Measurements from ENCODE around the gene MS4A3. TPM values are rescaled to one million over a fixed set of nuclear protein-coding genes. Genes with fewer than 3 reads are reported as not detected.
"Not testable (repeated sequence)": the region's sequence is repeated elsewhere in the genome, so short reads cannot be mapped to it uniquely, and the experiment has no call there.

Gene MS4A3
- total RNA-seq, 1 donor from 2014 or later, result not detected

- peaks cover 5% of the 10 kb centered on the region for H3K9me3 ChIP-seq (replicated peaks)
- intact Hi-C loops (cut with micrococcal nuclease), result no loop called here
- no peak overlapping the region for H3K27ac ChIP-seq (replicated peaks)
- no peak overlapping the region for H3K4me3 ChIP-seq
- TF ChIP-seq CTCF (IDR thresholded peaks at IDR 0.05; ENCODE audit: borderline replicate concordance), result no peak
- no peak for DNase-seq
- H3K27me3 ChIP-seq (ENCODE audit: low read depth), result no peaks in the 10 kb centered on the region
- no peaks in the 10 kb centered on the region for H3K4me1 ChIP-seq
- no peaks in the 10 kb centered on the region for H3K36me3 ChIP-seq
These were observed 2.6 kb downstream of the MS4A3 start for GRCh38 chr11:60059052-60059451.

DNA sequence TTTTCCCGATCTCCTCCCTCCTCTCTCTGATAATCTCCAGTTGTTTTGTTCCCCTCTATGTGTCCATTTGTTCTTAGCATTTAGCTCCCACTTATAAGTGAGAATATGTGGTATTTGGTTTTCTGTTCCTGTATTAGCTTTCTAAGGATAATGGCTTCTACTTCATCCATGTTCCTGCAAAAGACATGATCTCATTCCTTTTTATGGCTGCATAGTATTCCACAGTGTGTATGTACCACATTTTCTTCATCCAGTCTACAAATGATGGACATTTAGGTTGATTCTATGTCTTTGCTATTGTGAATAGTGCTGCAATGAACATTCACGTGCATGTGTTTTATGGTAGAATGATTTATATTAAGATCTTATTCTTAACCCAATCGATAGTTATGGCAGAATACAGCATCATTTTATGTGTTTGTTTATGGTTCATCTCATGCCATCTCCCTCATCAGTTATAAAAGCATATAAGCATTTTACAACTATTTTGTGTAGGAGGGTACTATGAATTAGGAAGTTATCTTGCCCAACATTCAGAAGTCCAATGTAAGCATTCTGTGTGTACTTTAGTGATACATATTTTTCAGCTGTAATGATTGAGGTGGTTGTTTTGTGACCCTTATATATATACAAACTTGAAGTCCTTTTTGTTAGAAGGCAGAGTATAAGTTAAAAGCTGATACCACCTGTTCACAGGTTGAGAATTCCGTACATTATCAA, 3.2 kb downstream of the MS4A3 start:
- peaks cover 5% of the 10 kb centered on the region for H3K9me3 ChIP-seq (replicated peaks)
- intact Hi-C loops (cut with micrococcal nuclease), result no loop called here
- no peak overlapping the region for H3K27ac ChIP-seq (replicated peaks)
- TF ChIP-seq CTCF (IDR thresholded peaks at IDR 0.05; ENCODE audit: borderline replicate concordance), result no peak
- no peaks in the 10 kb centered on the region for H3K27me3 ChIP-seq (ENCODE audit: low read depth)
- no peaks in the 10 kb centered on the region for H3K36me3 ChIP-seq
- H3K4me3 ChIP-seq, result no peak overlapping the region
- DNase-seq, result no peak
- no peaks in the 10 kb centered on the region for H3K4me1 ChIP-seq

- Histone ChIP-seq H3K4me3 (no peak overlapping the region), H3K27me3 (ENCODE audit: low read depth) (no peaks in the 10 kb centered on the region), H3K36me3 (no peaks in the 10 kb centered on the region), H3K9me3 (replicated peaks) (peaks cover 5% of the 10 kb centered on the region), H3K27ac (replicated peaks) (no peak overlapping the region), H3K4me1 (no peaks in the 10 kb centered on the region)
- DNase-seq, result no peak
- no peak for TF ChIP-seq CTCF (IDR thresholded peaks at IDR 0.05; ENCODE audit: borderline replicate concordance)
- intact Hi-C loops (cut with micrococcal nuclease), result no loop called here
These were observed 7.6 kb downstream of the MS4A3 start for GRCh38 chr11:60064111-60064510.

DNA sequence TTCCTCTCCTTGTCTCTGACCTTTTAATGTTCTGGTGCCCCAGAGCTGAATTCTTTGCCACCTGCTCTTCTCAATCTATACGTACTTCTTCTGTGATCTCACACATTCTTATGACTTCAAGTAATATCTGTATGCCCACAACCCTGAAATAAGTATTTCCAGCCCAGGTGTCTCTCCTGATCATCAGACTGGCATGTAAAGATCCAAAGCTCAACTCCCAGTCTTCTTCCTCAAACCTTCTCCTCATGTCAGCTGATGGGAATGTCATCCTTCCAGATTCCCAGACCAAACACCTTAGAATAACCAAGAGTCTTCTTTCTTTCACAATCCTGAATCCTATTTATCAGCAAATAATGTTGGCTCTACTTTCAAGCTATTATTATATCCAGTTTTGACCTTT, 9.3 kb downstream of the MS4A3 start:
- H3K36me3 ChIP-seq, result no peaks in the 10 kb centered on the region
- intact Hi-C loops (cut with micrococcal nuclease), result no loop called here
- TF ChIP-seq CTCF (IDR thresholded peaks at IDR 0.05; ENCODE audit: borderline replicate concordance), result no peak
- H3K27me3 ChIP-seq (ENCODE audit: low read depth), result no peaks in the 10 kb centered on the region
- H3K27ac ChIP-seq (replicated peaks), result no peak overlapping the region
- DNase-seq, result no peak
- H3K4me3 ChIP-seq, result no peak overlapping the region
- H3K9me3 ChIP-seq (replicated peaks), result no peaks in the 10 kb centered on the region
- H3K4me1 ChIP-seq, result no peaks in the 10 kb centered on the region

DNA sequence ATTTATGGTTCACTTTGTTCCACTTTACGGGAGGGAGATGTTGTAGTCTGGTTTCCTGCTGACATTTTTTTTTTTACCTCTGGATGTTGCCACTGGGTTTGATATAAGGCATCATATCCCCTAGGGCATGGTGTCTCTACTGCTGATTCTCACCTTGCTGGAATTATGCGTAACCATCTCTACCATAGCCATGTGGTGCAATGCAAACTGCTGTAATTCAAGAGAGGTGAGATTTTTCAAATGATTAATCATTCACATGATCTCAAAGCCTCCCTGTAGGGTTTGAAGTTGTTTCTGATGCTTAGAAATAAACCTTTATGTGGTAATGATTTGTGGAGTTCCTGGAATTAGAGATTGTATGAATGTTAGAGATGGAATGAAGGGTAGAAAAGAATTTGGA, 13.0 kb downstream of the MS4A3 start:
- intact Hi-C loops (cut with micrococcal nuclease), result no loop called here
- DNase-seq, result no peak
- H3K4me3 ChIP-seq, result no peak overlapping the region
- no peaks in the 10 kb centered on the region for H3K9me3 ChIP-seq (replicated peaks)
- H3K27ac ChIP-seq (replicated peaks), result no peak overlapping the region
- TF ChIP-seq CTCF (IDR thresholded peaks at IDR 0.05; ENCODE audit: borderline replicate concordance), result no peak
- no peaks in the 10 kb centered on the region for H3K27me3 ChIP-seq (ENCODE audit: low read depth)
- H3K4me1 ChIP-seq, result no peaks in the 10 kb centered on the region
- no peaks in the 10 kb centered on the region for H3K36me3 ChIP-seq

GRCh38 chr11:60071644-60072043, 15.2 kb downstream of the MS4A3 start:
- DNase-seq; intact Hi-C loops (cut with micrococcal nuclease): not testable (repeated sequence)

More at GRCh38 chr11:60071644-60072043, 15.2 kb downstream of the MS4A3 start:
- not testable (repeated sequence) for H3K4me1 ChIP-seq; H3K9me3 ChIP-seq (replicated peaks); H3K27me3 ChIP-seq (ENCODE audit: low read depth); H3K36me3 ChIP-seq; H3K27ac ChIP-seq (replicated peaks); H3K4me3 ChIP-seq
